GM23338 (cell line): ENCODE measurements around the gene POLE.

Source experiments
- JUNB ChIP-seq: IDR thresholded peaks from one replicate; pipeline ENCODE4 v1.6.1; 2016; ENCODE audit warnings: antibody characterized with exemption; ENCODE audit not compliant: unreplicated experiment
- TF ChIP-seq, protein P1 (sequence below): fragments of 250-450 bp; sonication (Bioruptor Pico); IDR thresholded peaks from 2 replicates; pipeline ENCODE4 v1.5.0; 2020; ENCODE audit warnings: mild to moderate bottlenecking, moderate library complexity
- TF ChIP-seq, protein P2 (sequence below), 2 experiments: fragments of 200-600 bp in 1 of 2; sonication (generic) in 1 of 2; conservative IDR thresholded peaks; 2 replicates each; pipeline versions ENCODE4 v1.5.1 to v1.6.1; 2016 to 2017; ENCODE audit warnings: antibody characterized with exemption in 2 of 2, low read depth in 2 of 2, mild to moderate bottlenecking in 2 of 2, moderate library complexity in 1 of 2

DNA sequence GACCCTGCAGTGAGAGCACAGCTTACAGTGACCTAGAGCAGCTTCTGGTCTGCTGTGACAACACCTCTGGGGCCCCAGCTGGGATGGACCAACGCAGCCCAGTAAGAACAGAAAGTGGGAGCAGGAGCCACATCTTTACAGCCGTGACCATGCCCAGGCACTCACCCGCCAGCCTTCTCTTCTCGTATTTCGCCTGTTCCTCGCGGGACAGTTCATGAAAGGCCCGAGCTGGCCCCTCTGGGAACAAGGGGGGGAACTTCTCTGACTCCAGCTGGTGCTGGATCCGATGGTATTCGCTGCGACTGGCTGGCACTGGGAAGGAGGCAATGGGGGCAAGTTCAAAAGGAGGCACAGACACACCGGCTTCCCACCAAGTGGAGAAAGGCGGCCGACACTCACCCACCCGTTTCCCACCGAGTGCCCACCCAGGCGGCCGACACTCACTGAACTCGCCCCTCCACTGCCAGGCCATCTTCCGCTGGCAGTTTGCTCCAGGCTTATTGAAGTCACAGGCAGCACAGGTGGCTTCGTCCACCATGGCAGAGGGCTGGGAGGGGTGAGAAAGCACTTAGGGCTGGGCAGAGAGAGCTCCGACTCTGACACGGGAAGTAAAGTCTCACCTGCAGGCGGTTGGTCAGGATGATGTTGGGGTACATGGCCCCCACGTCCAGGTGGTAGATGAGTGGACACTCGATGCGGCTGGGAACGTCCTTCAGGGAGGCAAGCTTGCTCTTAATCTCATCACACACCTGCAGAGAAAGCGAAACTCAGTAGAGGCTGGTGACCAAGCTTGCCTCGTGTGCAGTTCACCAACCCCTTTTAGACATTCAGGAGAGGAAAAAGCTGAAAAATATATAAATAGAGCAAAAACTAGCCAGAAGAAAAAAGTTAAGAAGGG, 18.7 kb downstream of the POLE start:
- TF ChIP-seq, protein P1, sequence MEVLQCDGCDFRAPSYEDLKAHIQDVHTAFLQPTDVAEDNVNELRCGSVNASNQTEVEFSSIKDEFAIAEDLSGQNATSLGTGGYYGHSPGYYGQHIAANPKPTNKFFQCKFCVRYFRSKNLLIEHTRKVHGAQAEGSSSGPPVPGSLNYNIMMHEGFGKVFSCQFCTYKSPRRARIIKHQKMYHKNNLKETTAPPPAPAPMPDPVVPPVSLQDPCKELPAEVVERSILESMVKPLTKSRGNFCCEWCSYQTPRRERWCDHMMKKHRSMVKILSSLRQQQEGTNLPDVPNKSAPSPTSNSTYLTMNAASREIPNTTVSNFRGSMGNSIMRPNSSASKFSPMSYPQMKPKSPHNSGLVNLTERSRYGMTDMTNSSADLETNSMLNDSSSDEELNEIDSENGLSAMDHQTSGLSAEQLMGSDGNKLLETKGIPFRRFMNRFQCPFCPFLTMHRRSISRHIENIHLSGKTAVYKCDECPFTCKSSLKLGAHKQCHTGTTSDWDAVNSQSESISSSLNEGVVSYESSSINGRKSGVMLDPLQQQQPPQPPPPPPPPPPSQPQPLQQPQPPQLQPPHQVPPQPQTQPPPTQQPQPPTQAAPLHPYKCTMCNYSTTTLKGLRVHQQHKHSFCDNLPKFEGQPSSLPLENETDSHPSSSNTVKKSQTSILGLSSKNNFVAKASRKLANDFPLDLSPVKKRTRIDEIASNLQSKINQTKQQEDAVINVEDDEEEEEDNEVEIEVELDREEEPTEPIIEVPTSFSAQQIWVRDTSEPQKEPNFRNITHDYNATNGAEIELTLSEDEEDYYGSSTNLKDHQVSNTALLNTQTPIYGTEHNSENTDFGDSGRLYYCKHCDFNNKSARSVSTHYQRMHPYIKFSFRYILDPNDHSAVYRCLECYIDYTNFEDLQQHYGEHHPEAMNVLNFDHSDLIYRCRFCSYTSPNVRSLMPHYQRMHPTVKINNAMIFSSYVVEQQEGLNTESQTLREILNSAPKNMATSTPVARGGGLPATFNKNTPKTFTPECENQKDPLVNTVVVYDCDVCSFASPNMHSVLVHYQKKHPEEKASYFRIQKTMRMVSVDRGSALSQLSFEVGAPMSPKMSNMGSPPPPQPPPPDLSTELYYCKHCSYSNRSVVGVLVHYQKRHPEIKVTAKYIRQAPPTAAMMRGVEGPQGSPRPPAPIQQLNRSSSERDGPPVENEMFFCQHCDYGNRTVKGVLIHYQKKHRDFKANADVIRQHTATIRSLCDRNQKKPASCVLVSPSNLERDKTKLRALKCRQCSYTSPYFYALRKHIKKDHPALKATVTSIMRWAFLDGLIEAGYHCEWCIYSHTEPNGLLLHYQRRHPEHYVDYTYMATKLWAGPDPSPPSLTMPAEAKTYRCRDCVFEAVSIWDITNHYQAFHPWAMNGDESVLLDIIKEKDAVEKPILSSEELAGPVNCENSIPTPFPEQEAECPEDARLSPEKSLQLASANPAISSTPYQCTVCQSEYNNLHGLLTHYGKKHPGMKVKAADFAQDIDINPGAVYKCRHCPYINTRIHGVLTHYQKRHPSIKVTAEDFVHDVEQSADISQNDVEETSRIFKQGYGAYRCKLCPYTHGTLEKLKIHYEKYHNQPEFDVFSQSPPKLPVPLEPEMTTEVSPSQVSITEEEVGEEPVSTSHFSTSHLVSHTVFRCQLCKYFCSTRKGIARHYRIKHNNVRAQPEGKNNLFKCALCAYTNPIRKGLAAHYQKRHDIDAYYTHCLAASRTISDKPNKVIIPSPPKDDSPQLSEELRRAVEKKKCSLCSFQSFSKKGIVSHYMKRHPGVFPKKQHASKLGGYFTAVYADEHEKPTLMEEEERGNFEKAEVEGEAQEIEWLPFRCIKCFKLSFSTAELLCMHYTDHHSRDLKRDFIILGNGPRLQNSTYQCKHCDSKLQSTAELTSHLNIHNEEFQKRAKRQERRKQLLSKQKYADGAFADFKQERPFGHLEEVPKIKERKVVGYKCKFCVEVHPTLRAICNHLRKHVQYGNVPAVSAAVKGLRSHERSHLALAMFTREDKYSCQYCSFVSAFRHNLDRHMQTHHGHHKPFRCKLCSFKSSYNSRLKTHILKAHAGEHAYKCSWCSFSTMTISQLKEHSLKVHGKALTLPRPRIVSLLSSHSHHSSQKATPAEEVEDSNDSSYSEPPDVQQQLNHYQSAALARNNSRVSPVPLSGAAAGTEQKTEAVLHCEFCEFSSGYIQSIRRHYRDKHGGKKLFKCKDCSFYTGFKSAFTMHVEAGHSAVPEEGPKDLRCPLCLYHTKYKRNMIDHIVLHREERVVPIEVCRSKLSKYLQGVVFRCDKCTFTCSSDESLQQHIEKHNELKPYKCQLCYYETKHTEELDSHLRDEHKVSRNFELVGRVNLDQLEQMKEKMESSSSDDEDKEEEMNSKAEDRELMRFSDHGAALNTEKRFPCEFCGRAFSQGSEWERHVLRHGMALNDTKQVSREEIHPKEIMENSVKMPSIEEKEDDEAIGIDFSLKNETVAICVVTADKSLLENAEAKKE, result no peak
- TF ChIP-seq, protein P2, sequence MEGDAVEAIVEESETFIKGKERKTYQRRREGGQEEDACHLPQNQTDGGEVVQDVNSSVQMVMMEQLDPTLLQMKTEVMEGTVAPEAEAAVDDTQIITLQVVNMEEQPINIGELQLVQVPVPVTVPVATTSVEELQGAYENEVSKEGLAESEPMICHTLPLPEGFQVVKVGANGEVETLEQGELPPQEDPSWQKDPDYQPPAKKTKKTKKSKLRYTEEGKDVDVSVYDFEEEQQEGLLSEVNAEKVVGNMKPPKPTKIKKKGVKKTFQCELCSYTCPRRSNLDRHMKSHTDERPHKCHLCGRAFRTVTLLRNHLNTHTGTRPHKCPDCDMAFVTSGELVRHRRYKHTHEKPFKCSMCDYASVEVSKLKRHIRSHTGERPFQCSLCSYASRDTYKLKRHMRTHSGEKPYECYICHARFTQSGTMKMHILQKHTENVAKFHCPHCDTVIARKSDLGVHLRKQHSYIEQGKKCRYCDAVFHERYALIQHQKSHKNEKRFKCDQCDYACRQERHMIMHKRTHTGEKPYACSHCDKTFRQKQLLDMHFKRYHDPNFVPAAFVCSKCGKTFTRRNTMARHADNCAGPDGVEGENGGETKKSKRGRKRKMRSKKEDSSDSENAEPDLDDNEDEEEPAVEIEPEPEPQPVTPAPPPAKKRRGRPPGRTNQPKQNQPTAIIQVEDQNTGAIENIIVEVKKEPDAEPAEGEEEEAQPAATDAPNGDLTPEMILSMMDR (conservative IDR thresholded peaks at IDR 0.05; ENCODE audit: low read depth in 2 of 2), result no peak
- TF ChIP-seq JUNB, result no peak
